Tibial nerve (tissue), 4 donors: Measurements from ENCODE around the gene EXOC2. TPM values are rescaled to one million over a fixed set of nuclear protein-coding genes. Genes with fewer than 3 reads are reported as not detected.
"Not testable (repeated sequence)": the region's sequence is repeated elsewhere in the genome, so short reads cannot be mapped to it uniquely, and the experiment has no call there.

Experiments used
- DNase-seq, 2 donors: peaks; one replicate each; pipeline ENCODE4 v3.0.0-alpha.2; 2019; ENCODE audit warnings: low spot score in 2 of 2
- H3K27ac ChIP-seq, 4 donors: fragments of 200-600 bp; sonication (generic) in 3 of 4; one replicate each; pipeline ENCODE4 v1.5.1; 2017 to 2019; ENCODE audit warnings: mild to moderate bottlenecking in 1 of 4
- H3K27me3 ChIP-seq, 2 donors: fragments of 200-600 bp; sonication (generic) in 1 of 2; one replicate each; pipeline versions ENCODE4 v1.5.1 to v1.6.0; 2017 to 2019
- H3K36me3 ChIP-seq, 3 donors: fragments of 200-600 bp; sonication (generic); one replicate each; pipeline ENCODE4 v1.5.1; 2018 to 2019
- H3K4me1 ChIP-seq, 4 donors: fragments of 200-600 bp; sonication (generic) in 3 of 4; one replicate each; pipeline ENCODE4 v1.5.1; 2017 to 2019
- H3K4me3 ChIP-seq, 4 donors: fragments of 200-600 bp; sonication (generic) in 3 of 4; one replicate each; pipeline ENCODE4 v1.5.1; 2017 to 2019; ENCODE audit warnings: mild to moderate bottlenecking in 1 of 4, moderate library complexity in 1 of 4
- H3K9me3 ChIP-seq, 4 donors: fragments of 200-600 bp; sonication (generic) in 3 of 4; one replicate each; pipeline ENCODE4 v1.5.1; 2017 to 2019
- EP300 ChIP-seq, 2 donors: sonication (generic); formaldehyde crosslinking; IDR thresholded peaks; one replicate each; pipeline ENCODE4 v1.6.1; 2017; ENCODE audit warnings: antibody characterized with exemption in 2 of 2, mild to moderate bottlenecking in 1 of 2
- POLR2A ChIP-seq, 2 donors: fragments of 450-650 bp; IDR thresholded peaks; one replicate each; pipeline ENCODE4 v1.6.1; 2017; ENCODE audit warnings: antibody characterized with exemption in 2 of 2, mild to moderate bottlenecking in 2 of 2, moderate library complexity in 2 of 2
- WGBS, 2 donors: methylation state at CpG; one replicate each; pipeline ENCODE4 v1.1.5; 2018; 5-methylcytosine and 5-hydroxymethylcytosine counted together
- total RNA-seq, 4 donors: library from RNA; depleted of rRNA; stranded (reverse); fragments of >200 nt; gene quantifications; one replicate each; pipeline ENCODE4 v1.1.0, GENCODE V29; 2016
- TF ChIP-seq, protein P1 (sequence below), 5 experiments: fragments of 200-600 bp in 3 of 5; fragments of 450-650 bp in 2 of 5; sonication (generic) in 3 of 5; IDR thresholded peaks; one replicate each; pipeline ENCODE4 v1.5.1; 2016 to 2019; ENCODE audit warnings: antibody characterized with exemption in 5 of 5, mild to moderate bottlenecking in 3 of 5, moderate library complexity in 2 of 5

Gene EXOC2
- total RNA-seq, 4 donors from 2014 or later, result 20.8 to 30.0 (median 24.1) TPM

DNA sequence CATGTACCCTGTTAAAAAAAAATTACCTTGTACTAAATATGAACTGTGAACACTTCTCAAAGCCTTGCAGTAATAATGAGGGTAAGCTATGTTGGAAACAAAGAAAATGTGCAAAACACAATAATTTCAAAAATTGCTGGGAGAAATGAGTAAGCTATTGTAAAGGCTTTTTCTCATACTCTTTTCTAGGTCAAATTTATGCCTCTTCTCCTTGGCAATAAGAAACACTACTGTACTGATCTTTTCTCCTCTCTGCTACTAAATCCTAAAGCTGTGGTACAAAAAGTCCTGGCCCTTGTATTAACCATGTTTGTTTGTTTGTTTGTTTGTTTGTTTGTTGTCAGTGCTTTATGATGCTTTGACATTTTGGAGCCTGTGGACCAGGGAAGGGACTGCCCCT, 18.5 kb downstream of the EXOC2 start:
- no peaks in the 10 kb centered on the region for H3K27me3 ChIP-seq
- DNase-seq, result no peak

DNA sequence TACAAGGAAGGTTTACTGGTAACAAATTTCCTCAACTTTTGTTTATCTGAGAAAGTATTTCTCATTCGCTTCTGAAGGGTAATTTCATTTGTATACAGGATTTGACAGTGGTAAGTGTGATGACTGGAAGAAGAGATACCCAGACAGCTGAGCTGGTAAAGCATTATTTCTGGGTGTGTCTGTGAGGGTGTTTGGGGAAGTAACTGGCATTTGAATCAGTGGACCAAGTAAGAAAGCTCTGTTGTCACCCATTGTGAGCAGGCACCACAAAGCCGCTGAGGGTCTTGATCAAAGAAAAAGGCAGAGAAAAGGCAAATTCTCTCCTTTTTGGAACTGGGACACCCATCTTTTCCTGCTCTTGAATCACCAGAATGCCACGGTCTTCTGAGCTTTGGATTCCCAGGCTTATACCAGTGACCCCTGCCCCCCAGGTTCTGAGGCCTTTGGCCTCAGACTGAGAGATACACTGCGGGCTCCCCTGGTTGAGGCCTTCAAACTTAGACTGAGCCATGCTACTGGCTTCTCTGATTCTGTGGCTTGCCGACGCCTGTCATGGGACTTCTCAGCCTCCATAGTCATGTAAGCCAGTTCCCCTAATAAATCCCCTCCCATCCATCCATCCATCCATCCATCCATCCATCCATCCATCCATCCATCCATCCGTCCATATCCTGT, 25.5 kb downstream of the EXOC2 start:
- Histone ChIP-seq H3K4me3 (no peak overlapping the region), H3K27me3 (no peaks in the 10 kb centered on the region), H3K9me3 (peaks cover 0 to 24% (median 0%) of the 10 kb centered on the region in 4 donors), H3K27ac (no peak overlapping the region), H3K4me1 (no peaks in the 10 kb centered on the region), H3K36me3 (peaks cover 0 to 12% (median 0%) of the 10 kb centered on the region in 3 donors)
- TF ChIP-seq POLR2A (IDR thresholded peaks at IDR 0.05) (no peak), EP300 (IDR thresholded peaks at IDR 0.05) (no peak)
- TF ChIP-seq, protein P1, sequence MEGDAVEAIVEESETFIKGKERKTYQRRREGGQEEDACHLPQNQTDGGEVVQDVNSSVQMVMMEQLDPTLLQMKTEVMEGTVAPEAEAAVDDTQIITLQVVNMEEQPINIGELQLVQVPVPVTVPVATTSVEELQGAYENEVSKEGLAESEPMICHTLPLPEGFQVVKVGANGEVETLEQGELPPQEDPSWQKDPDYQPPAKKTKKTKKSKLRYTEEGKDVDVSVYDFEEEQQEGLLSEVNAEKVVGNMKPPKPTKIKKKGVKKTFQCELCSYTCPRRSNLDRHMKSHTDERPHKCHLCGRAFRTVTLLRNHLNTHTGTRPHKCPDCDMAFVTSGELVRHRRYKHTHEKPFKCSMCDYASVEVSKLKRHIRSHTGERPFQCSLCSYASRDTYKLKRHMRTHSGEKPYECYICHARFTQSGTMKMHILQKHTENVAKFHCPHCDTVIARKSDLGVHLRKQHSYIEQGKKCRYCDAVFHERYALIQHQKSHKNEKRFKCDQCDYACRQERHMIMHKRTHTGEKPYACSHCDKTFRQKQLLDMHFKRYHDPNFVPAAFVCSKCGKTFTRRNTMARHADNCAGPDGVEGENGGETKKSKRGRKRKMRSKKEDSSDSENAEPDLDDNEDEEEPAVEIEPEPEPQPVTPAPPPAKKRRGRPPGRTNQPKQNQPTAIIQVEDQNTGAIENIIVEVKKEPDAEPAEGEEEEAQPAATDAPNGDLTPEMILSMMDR (IDR thresholded peaks at IDR 0.05), result no peak
- DNase-seq, result no peak
- WGBS, 2 donors, result 96 to 99% methylated on average over 6 to 7 of the region's 7 CpGs

More for the DNA sequence above, 18.5 kb downstream of the EXOC2 start:
- peaks cover 0 to 5% (median 0%) of the 10 kb centered on the region in 3 donors for H3K36me3 ChIP-seq
- H3K9me3 ChIP-seq, result peaks cover 0 to 8% (median 0%) of the 10 kb centered on the region in 4 donors
- TF ChIP-seq, protein P1 (IDR thresholded peaks at IDR 0.05), result no peak
- TF ChIP-seq EP300 (IDR thresholded peaks at IDR 0.05) (no peak), POLR2A (IDR thresholded peaks at IDR 0.05) (no peak)
- peaks cover 0 to 5% (median 0%) of the 10 kb centered on the region in 4 donors for H3K4me1 ChIP-seq
- H3K27ac ChIP-seq, result no peak overlapping the region
- H3K4me3 ChIP-seq, result no peak overlapping the region

DNA sequence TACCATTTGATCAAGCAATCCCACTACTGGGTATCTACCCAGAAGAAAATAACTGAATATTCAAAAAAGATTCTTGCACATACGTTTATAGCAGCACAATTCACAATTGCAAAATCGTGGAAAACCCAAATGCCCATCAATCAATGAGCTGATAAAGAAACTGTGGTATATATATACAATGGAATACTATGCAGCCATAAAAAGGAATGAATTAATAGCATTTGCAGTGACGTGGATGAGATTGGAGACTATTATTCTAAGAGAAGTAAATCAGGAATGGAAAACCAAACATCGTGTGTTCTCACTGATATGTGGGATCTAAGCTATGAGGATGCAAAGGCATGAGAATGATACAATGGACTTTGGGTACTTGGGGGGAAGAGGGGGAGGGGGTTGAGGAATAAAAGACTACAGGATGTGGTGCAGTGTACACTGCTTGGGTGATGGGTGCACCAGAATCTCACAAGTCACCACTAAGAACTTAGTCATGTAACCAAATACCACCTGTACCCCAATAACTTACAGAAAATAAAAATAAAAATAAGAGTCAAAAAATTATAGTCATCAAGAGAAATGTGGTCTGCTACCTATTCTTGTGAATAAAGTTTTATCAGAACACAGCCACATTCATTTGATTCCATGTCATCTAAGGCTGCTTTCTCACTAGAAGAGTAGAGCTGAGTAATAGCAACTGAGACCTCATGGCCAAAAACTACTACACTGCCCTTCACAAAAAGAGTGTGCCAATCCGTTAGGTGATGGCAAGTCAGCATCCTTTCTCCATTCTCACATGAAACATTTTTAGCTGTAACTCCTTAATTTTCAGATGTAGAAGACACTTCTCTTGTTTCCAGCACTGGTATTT, 27.3 kb downstream of the EXOC2 start:
- TF ChIP-seq, protein P1 (IDR thresholded peaks at IDR 0.05), result no peak
- TF ChIP-seq EP300 (IDR thresholded peaks at IDR 0.05), result no peak
- no peak for TF ChIP-seq POLR2A (IDR thresholded peaks at IDR 0.05)
- WGBS, 2 donors, result 95 to 96% methylated on average over 5 of the region's 5 CpGs
- Histone ChIP-seq H3K4me1 (no peaks in the 10 kb centered on the region), H3K9me3 (peaks cover 0 to 18% (median 0%) of the 10 kb centered on the region in 4 donors), H3K27me3 (no peaks in the 10 kb centered on the region), H3K4me3 (no peak overlapping the region), H3K36me3 (peaks cover 0 to 12% (median 0%) of the 10 kb centered on the region in 3 donors), H3K27ac (no peak overlapping the region)
- DNase-seq, result no peak

DNA sequence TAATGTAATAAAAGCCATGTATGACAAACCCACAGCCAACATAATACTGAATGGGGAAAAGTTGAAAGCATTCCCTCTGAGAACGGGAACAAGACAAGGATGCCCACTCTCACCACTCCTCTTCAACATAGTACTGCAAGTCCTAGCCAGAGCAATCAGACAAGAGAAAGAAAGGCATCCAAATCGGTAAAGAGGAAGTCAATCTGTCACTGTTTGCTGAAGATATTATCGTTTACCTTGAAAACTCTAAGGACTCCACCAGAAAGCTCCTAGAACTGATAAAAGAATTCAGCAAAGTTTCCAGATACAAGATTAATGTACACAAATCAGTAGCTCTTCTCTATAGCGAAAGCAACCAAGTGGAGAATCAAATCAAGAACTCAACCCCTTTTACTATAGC, 29.2 kb downstream of the EXOC2 start:
- DNase-seq, H3K4me3 ChIP-seq, H3K27ac ChIP-seq, H3K36me3 ChIP-seq, H3K27me3 ChIP-seq: not testable (repeated sequence)
- peaks cover 0 to 14% (median 6%) of the 10 kb centered on the region in 4 donors for H3K4me1 ChIP-seq
- peaks cover 0 to 18% (median 0%) of the 10 kb centered on the region in 4 donors for H3K9me3 ChIP-seq
- WGBS, 2 donors, result 85 to 90% methylated on average over 4 of the region's 4 CpGs

DNA sequence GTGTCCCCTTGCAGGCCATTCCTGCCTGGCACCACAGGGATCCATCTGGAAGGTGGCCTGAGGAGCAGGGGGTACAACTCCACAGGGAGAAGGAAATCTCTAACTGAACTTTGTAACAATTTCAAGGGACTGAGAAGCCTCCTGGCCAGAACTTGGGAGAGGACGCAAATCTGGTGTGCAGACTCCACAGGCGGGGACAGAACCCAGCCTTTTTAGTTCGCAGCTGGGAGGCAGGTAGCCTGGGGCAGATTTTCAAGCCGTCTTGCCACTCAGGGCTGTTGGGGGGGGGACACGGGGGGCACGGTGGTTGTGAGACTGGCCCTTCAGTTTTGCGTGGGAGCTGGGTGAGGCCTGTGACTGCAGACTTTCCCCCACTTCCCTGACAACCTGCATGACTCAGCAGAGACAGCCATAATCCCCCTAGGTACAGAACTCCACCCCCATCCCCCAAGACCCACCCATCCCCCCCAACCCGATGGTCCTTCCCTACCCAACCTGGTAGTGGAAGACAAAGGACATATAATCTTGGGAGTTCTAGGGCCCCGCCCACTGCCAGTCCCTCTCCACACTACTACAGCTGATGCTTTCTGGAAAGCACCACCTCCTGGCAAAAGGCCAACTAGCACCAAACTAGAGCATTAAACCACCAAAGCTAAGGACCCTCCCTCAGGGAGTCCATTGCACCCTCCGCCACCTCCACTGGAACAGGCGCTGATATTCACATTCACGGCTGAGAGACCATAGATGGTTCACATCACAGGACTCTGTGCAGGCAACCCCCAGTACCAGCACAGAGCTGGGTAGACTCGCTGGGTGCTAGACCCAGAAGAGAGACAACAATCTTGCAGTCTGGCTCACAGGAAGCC, 33.0 kb downstream of the EXOC2 start:
- no peaks in the 10 kb centered on the region for H3K27me3 ChIP-seq
- H3K4me1 ChIP-seq, result peaks cover 0 to 28% (median 10%) of the 10 kb centered on the region in 4 donors
- H3K36me3 ChIP-seq, result peaks cover 0 to 14% (median 0%) of the 10 kb centered on the region in 3 donors
- no peak for DNase-seq
- H3K4me3 ChIP-seq, result no peak overlapping the region
- TF ChIP-seq POLR2A (IDR thresholded peaks at IDR 0.05), result no peak
- H3K9me3 ChIP-seq, result peaks cover 0 to 14% (median 0%) of the 10 kb centered on the region in 4 donors
- H3K27ac ChIP-seq, result no peak overlapping the region
- 82 to 91% methylated on average over 9 to 13 of the region's 13 CpGs for whole genome bisulfite sequencing, 2 donors
